Tibial nerve (tissue), 4 donors: Measurements from ENCODE around the gene UBE2E2. TPM values are rescaled to one million over a fixed set of nuclear protein-coding genes. Genes with fewer than 3 reads are reported as not detected.

Experiments
- DNase-seq, 2 donors: peaks; one replicate each; pipeline ENCODE4 v3.0.0-alpha.2; 2019; ENCODE audit warnings: low spot score in 2 of 2
- H3K27ac ChIP-seq, 4 donors: fragments of 200-600 bp; sonication (generic) in 3 of 4; one replicate each; pipeline ENCODE4 v1.5.1; 2017 to 2019; ENCODE audit warnings: mild to moderate bottlenecking in 1 of 4
- H3K27me3 ChIP-seq, 2 donors: fragments of 200-600 bp; sonication (generic) in 1 of 2; one replicate each; pipeline versions ENCODE4 v1.5.1 to v1.6.0; 2017 to 2019
- H3K36me3 ChIP-seq, 3 donors: fragments of 200-600 bp; sonication (generic); one replicate each; pipeline ENCODE4 v1.5.1; 2018 to 2019
- H3K4me1 ChIP-seq, 4 donors: fragments of 200-600 bp; sonication (generic) in 3 of 4; one replicate each; pipeline ENCODE4 v1.5.1; 2017 to 2019
- H3K4me3 ChIP-seq, 4 donors: fragments of 200-600 bp; sonication (generic) in 3 of 4; one replicate each; pipeline ENCODE4 v1.5.1; 2017 to 2019; ENCODE audit warnings: mild to moderate bottlenecking in 1 of 4, moderate library complexity in 1 of 4
- H3K9me3 ChIP-seq, 4 donors: fragments of 200-600 bp; sonication (generic) in 3 of 4; one replicate each; pipeline ENCODE4 v1.5.1; 2017 to 2019
- CTCF ChIP-seq, 5 experiments: fragments of 200-600 bp in 3 of 5; fragments of 450-650 bp in 2 of 5; sonication (generic) in 3 of 5; IDR thresholded peaks; one replicate each; pipeline ENCODE4 v1.5.1; 2016 to 2019; ENCODE audit warnings: antibody characterized with exemption in 5 of 5, mild to moderate bottlenecking in 3 of 5, moderate library complexity in 2 of 5
- EP300 ChIP-seq, 2 donors: sonication (generic); formaldehyde crosslinking; IDR thresholded peaks; one replicate each; pipeline ENCODE4 v1.6.1; 2017; ENCODE audit warnings: antibody characterized with exemption in 2 of 2, mild to moderate bottlenecking in 1 of 2
- POLR2A ChIP-seq, 2 donors: fragments of 450-650 bp; IDR thresholded peaks; one replicate each; pipeline ENCODE4 v1.6.1; 2017; ENCODE audit warnings: antibody characterized with exemption in 2 of 2, mild to moderate bottlenecking in 2 of 2, moderate library complexity in 2 of 2
- WGBS, 2 donors: methylation state at CpG; one replicate each; pipeline ENCODE4 v1.1.5; 2018; 5-methylcytosine and 5-hydroxymethylcytosine counted together
- total RNA-seq, 4 donors: library from RNA; depleted of rRNA; stranded (reverse); fragments of >200 nt; gene quantifications; one replicate each; pipeline ENCODE4 v1.1.0, GENCODE V29; 2016

Gene UBE2E2
- total RNA-seq, 4 donors from 2014 or later: 67.1 to 222 (median 130) TPM

- no peak for DNase-seq
- H3K36me3 ChIP-seq: no peaks in the 10 kb centered on the region
- no peak overlapping the region for H3K27ac ChIP-seq
- H3K4me1 ChIP-seq: peaks cover 0 to 10% (median 0%) of the 10 kb centered on the region in 4 donors
- no peaks in the 10 kb centered on the region for H3K9me3 ChIP-seq
- H3K27me3 ChIP-seq: no peaks in the 10 kb centered on the region
- no peak overlapping the region for H3K4me3 ChIP-seq
- TF ChIP-seq POLR2A (IDR thresholded peaks at IDR 0.05): no peak
- TF ChIP-seq CTCF (IDR thresholded peaks at IDR 0.05): no peak
- TF ChIP-seq EP300 (IDR thresholded peaks at IDR 0.05): no peak
These were observed 91.8 kb downstream of the UBE2E2 start for GRCh38 chr3:23294770-23295387.

GRCh38 chr3:23301819-23302218 lies 98.7 kb downstream of the UBE2E2 start:
- no peaks in the 10 kb centered on the region for H3K9me3 ChIP-seq
- peaks cover 0 to 44% (median 5%) of the 10 kb centered on the region in 4 donors for H3K4me1 ChIP-seq
- TF ChIP-seq EP300 (IDR thresholded peaks at IDR 0.05): no peak
- no peak for TF ChIP-seq POLR2A (IDR thresholded peaks at IDR 0.05)
- no peak for TF ChIP-seq CTCF (IDR thresholded peaks at IDR 0.05)
- WGBS, 2 donors: 77 to 82% methylated on average over 5 of the region's 5 CpGs
- H3K27me3 ChIP-seq: no peaks in the 10 kb centered on the region
- H3K4me3 ChIP-seq: no peak overlapping the region
- no peak for DNase-seq
- H3K36me3 ChIP-seq: no peaks in the 10 kb centered on the region
- no peak overlapping the region for H3K27ac ChIP-seq

- DNase-seq: no peak
- Histone ChIP-seq H3K27ac (no peak overlapping the region), H3K27me3 (no peaks in the 10 kb centered on the region), H3K36me3 (no peaks in the 10 kb centered on the region), H3K4me3 (no peak overlapping the region), H3K4me1 (peaks cover 0 to 44% (median 5%) of the 10 kb centered on the region in 4 donors), H3K9me3 (no peaks in the 10 kb centered on the region)
- no peak for TF ChIP-seq POLR2A (IDR thresholded peaks at IDR 0.05)
- no peak for TF ChIP-seq CTCF (IDR thresholded peaks at IDR 0.05)
- TF ChIP-seq EP300 (IDR thresholded peaks at IDR 0.05): no peak
- 76 to 79% methylated on average over 1 of the region's 1 CpG for WGBS, 2 donors
These were observed 99.1 kb downstream of the UBE2E2 start for GRCh38 chr3:23302271-23302670.

DNA sequence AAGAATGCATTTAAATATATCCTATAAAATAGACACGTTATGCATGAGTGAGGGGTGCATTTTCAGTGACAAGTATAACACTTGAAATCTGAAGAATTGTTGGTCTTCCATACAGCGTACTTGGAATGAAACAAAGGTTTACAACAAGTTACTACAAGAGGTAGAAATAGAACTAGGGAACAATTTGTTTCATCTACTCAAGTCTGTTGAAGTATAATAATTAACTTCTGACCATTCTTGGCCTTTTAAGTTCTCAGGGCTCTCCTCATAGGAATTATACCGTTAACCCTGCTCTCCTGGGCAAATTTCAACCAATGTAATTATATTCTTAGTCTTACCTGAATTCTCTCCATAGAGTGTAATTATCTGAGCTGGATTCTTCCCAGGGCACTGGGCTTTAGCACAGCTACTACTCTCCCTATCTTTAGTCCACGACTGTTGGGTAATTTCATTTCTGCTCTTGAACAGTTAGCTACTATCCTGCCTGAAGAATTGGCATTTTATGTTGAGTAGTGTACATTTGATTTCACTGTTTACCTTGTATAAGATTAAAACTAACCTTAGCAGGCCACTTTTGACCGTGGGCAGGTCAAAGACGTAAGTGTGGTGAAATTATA lies 100.6 kb downstream of the UBE2E2 start:
- no peaks in the 10 kb centered on the region for H3K27me3 ChIP-seq
- H3K27ac ChIP-seq: peak overlapping the region in 1 of 4 donors; percentile 13
- H3K36me3 ChIP-seq: no peaks in the 10 kb centered on the region
- WGBS, 2 donors: 73 to 74% methylated on average over 6 of the region's 6 CpGs
- peaks cover 0 to 44% (median 5%) of the 10 kb centered on the region in 4 donors for H3K4me1 ChIP-seq
- TF ChIP-seq EP300 (IDR thresholded peaks at IDR 0.05) (no peak), POLR2A (IDR thresholded peaks at IDR 0.05) (no peak), CTCF (IDR thresholded peaks at IDR 0.05) (no peak)
- H3K4me3 ChIP-seq: no peak overlapping the region
- H3K9me3 ChIP-seq: no peaks in the 10 kb centered on the region
- no peak for DNase-seq

DNA sequence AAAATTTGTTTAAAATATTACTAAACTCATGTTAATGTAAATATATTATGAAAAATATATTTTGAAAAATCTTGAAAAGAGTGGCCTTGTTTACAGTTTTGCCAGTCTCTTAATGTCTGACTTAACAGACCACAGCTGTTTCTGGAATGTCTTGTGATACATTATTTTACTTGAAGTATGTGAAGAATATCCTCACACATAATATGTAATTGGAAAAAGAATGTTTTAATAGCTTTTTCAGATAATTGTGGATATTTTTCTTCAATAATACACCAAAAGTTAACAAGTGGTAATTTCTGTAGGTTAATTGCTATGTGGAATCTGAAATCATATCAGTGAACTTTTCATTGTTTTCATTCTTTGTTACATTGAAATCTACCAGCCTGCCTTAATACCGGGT lies 101.3 kb downstream of the UBE2E2 start:
- WGBS, 2 donors: 39 to 50% methylated on average over 1 of the region's 1 CpG
- Histone ChIP-seq H3K9me3 (no peaks in the 10 kb centered on the region), H3K4me1 (peaks cover 0 to 44% (median 5%) of the 10 kb centered on the region in 4 donors), H3K27ac (no peak overlapping the region), H3K4me3 (no peak overlapping the region), H3K36me3 (peaks cover 0 to under 1% (median 0%) of the 10 kb centered on the region in 3 donors), H3K27me3 (no peaks in the 10 kb centered on the region)
- no peak for TF ChIP-seq POLR2A (IDR thresholded peaks at IDR 0.05)
- TF ChIP-seq CTCF (IDR thresholded peaks at IDR 0.05): no peak
- no peak for TF ChIP-seq EP300 (IDR thresholded peaks at IDR 0.05)
- DNase-seq: no peak
